Neural crest cell (in vitro differentiated cells): ENCODE data around the gene PMM2. TPM values are rescaled to one million over a fixed set of nuclear protein-coding genes. Genes with fewer than 3 reads are reported as not detected.

Source experiments
- DNase-seq: peaks from one replicate; pipeline ENCODE4 v3.0.0; 2021; ENCODE audit warnings: low read depth, mixed read lengths, low spot score
- H3K27ac Mint-ChIP-seq: one replicate; pipeline ENCODE4 v1.8.0; 2021; ENCODE audit warnings: mild to moderate bottlenecking, mixed read lengths; ENCODE audit not compliant: unreplicated experiment
- H3K27me3 Mint-ChIP-seq: 2 replicates; pipeline ENCODE4 v1.8.0; 2021; ENCODE audit warnings: low read depth, mild to moderate bottlenecking, mixed read lengths
- H3K36me3 Mint-ChIP-seq: 2 replicates; pipeline ENCODE4 v1.8.0; 2021; ENCODE audit warnings: low read depth, mild to moderate bottlenecking, mixed read lengths
- H3K4me1 Mint-ChIP-seq: 2 replicates; pipeline ENCODE4 v1.8.0; 2021; ENCODE audit warnings: mixed read lengths
- H3K4me3 Mint-ChIP-seq: one replicate; pipeline ENCODE4 v1.8.0; 2021; ENCODE audit warnings: mild to moderate bottlenecking, mixed read lengths
- H3K9me3 Mint-ChIP-seq: 2 replicates; pipeline ENCODE4 v1.8.0; 2021; ENCODE audit warnings: mixed read lengths
- total RNA-seq: library from RNA; stranded (reverse); gene quantifications from 2 replicates; pipeline ENCODE4 v1.2.1, GENCODE V29; 2021
- TF ChIP-seq, protein P1 (sequence below): fragments of 200-600 bp; sonication (generic); conservative IDR thresholded peaks from 2 replicates; pipeline ENCODE4 v1.5.0; 2021; ENCODE audit warnings: antibody characterized with exemption, mild to moderate bottlenecking

The PMM2 gene
- total RNA-seq, 1 donor from 2014 or later = 21.5 TPM

DNA sequence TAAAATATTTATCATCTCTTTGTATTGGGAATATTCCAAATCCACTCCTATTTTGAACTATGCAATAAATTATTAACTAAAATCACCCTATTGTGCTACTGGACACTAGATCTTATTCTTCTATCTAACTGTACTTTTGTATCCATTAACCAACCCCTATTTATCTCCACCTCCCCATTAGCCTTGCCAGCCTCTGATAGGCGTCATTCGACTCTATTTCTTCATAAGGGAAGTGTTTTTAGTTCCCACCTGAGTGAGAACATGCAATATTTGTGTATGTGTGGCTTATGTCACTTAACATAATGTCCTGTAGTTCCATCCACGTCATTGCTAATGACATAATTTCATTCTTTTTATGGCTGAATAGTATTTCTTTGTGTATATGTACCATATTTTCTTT lies 24.1 kb upstream of the PMM2 start:
- TF ChIP-seq, protein P1, sequence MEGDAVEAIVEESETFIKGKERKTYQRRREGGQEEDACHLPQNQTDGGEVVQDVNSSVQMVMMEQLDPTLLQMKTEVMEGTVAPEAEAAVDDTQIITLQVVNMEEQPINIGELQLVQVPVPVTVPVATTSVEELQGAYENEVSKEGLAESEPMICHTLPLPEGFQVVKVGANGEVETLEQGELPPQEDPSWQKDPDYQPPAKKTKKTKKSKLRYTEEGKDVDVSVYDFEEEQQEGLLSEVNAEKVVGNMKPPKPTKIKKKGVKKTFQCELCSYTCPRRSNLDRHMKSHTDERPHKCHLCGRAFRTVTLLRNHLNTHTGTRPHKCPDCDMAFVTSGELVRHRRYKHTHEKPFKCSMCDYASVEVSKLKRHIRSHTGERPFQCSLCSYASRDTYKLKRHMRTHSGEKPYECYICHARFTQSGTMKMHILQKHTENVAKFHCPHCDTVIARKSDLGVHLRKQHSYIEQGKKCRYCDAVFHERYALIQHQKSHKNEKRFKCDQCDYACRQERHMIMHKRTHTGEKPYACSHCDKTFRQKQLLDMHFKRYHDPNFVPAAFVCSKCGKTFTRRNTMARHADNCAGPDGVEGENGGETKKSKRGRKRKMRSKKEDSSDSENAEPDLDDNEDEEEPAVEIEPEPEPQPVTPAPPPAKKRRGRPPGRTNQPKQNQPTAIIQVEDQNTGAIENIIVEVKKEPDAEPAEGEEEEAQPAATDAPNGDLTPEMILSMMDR = no peak
- H3K9me3 Mint-ChIP-seq = no peaks in the 10 kb centered on the region
- DNase-seq = no peak
- H3K27ac Mint-ChIP-seq = no peak overlapping the region
- H3K36me3 Mint-ChIP-seq = peaks cover 4% of the 10 kb centered on the region
- H3K27me3 Mint-ChIP-seq = no peaks in the 10 kb centered on the region
- H3K4me1 Mint-ChIP-seq = peaks cover 5% of the 10 kb centered on the region
- H3K4me3 Mint-ChIP-seq = no peak overlapping the region

DNA sequence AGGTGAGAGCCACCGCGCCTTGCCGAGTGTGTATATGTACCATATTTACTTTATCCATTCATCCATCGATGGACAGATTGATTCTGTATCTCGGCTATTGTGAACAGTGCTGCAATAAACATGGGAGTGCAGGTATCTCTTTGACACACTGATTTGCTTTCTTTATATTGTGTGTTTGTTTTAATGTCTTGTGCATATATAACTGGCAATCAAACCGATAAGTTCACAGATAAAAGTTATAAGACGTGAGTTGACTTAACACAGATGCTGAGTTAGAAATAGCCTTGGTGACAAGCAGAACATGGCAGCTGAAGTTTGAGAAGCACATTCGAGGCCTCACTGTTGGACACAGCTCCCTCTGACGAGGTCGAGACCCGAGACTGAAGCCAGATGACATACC lies 23.4 kb upstream of the PMM2 start:
- Mint-ChIP-seq H3K9me3 (no peaks in the 10 kb centered on the region), H3K27ac (no peak overlapping the region), H3K4me1 (no peaks in the 10 kb centered on the region), H3K27me3 (no peaks in the 10 kb centered on the region), H3K4me3 (no peak overlapping the region), H3K36me3 (peaks cover 4% of the 10 kb centered on the region)
- DNase-seq = no peak
- TF ChIP-seq, protein P1 = no peak

GRCh38 chr16:8775359-8775758 lies 22.3 kb upstream of the PMM2 start:
- Mint-ChIP-seq H3K4me1 (no peaks in the 10 kb centered on the region), H3K9me3 (no peaks in the 10 kb centered on the region), H3K36me3 (peaks cover 6% of the 10 kb centered on the region), H3K27ac (no peak overlapping the region), H3K4me3 (no peak overlapping the region), H3K27me3 (no peaks in the 10 kb centered on the region)
- DNase-seq = no peak
- TF ChIP-seq, protein P1 = no peak

DNA sequence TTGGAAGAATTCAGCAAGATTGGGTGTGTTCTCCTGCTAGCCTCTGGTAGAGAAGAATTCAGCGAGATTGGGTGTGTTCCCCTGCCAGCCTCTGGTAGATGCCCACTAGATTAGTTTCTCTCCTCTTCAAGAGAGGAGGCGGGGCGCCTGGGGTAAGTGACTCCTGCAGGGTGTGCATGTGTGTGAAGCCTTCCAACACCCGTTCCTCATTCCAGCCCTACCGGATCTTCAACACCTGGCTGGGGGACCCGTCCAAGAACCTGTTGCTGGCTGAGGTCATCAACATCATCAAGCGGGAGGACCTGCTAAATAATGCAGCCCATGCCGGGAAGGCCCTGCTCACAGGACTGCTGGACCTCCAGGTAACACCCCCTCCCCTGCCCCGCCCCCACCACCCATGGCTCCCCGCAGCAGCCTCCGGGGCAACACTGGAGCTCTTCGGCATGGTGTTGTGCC lies 21.5 kb upstream of the PMM2 start:
- TF ChIP-seq, protein P1 = no peak
- H3K36me3 Mint-ChIP-seq = peaks cover 6% of the 10 kb centered on the region
- no peak for DNase-seq
- H3K27ac Mint-ChIP-seq = no peak overlapping the region
- H3K4me1 Mint-ChIP-seq = no peaks in the 10 kb centered on the region
- H3K27me3 Mint-ChIP-seq = no peaks in the 10 kb centered on the region
- no peak overlapping the region for H3K4me3 Mint-ChIP-seq
- no peaks in the 10 kb centered on the region for H3K9me3 Mint-ChIP-seq

GRCh38 chr16:8777217-8777616 lies 20.4 kb upstream of the PMM2 start:
- Mint-ChIP-seq H3K4me1 (no peaks in the 10 kb centered on the region), H3K27ac (no peak overlapping the region), H3K27me3 (no peaks in the 10 kb centered on the region), H3K4me3 (no peak overlapping the region), H3K36me3 (peaks cover 6% of the 10 kb centered on the region), H3K9me3 (no peaks in the 10 kb centered on the region)
- no peak for DNase-seq
- TF ChIP-seq, protein P1 = no peak

- Mint-ChIP-seq H3K27ac (no peak overlapping the region), H3K27me3 (no peaks in the 10 kb centered on the region), H3K4me3 (no peak overlapping the region), H3K9me3 (no peaks in the 10 kb centered on the region), H3K4me1 (no peaks in the 10 kb centered on the region), H3K36me3 (peaks cover 6% of the 10 kb centered on the region)
- DNase-seq = no peak
- TF ChIP-seq, protein P1 = no peak
These were observed 15.8 kb upstream of the PMM2 start for GRCh38 chr16:8781797-8782196.
